Muscle layer of colon (tissue), 2 donors: ENCODE measurements around the gene ADK.

ENCODE experiments used
- H3K27ac ChIP-seq: one replicate; pipeline ENCODE4 v1.7.0; 2013; ENCODE audit warnings: low read depth, mild to moderate bottlenecking, low read length, moderate library complexity
- H3K27me3 ChIP-seq, 2 donors: one replicate each; pipeline ENCODE4 v1.7.0; 2013; ENCODE audit warnings: low read length in 2 of 2, mild to moderate bottlenecking in 2 of 2; ENCODE audit not compliant: insufficient read depth in 2 of 2, control insufficient read depth in 1 of 2
- H3K36me3 ChIP-seq: one replicate; pipeline ENCODE4 v1.7.0; 2013; ENCODE audit warnings: mild to moderate bottlenecking, low read length; ENCODE audit not compliant: insufficient read depth
- H3K4me1 ChIP-seq: one replicate; pipeline ENCODE4 v1.7.0; 2013; ENCODE audit warnings: mild to moderate bottlenecking, low read length; ENCODE audit not compliant: insufficient read depth
- H3K4me3 ChIP-seq, 2 donors: one replicate each; pipeline ENCODE4 v1.7.0; 2013; ENCODE audit warnings: low read length in 2 of 2, low read depth in 1 of 2, mild to moderate bottlenecking in 1 of 2, moderate library complexity in 1 of 2
- H3K9ac ChIP-seq: one replicate; pipeline ENCODE4 v1.7.0; 2013; ENCODE audit warnings: low read length
- H3K9me3 ChIP-seq: one replicate; pipeline ENCODE4 v1.7.0; 2013; ENCODE audit warnings: mild to moderate bottlenecking, low read length
- donor health status: abdominal sarcoma.
- donor health status: Adenocarcinoma of cecum.

The ADK gene

GRCh38 chr10:74167443-74167842, 16.4 kb downstream of the ADK start:
- no peaks in the 10 kb centered on the region for H3K9me3 ChIP-seq
- H3K4me3 ChIP-seq: no peak overlapping the region
- H3K36me3 ChIP-seq: no peaks in the 10 kb centered on the region
- no peak overlapping the region for H3K9ac ChIP-seq
- H3K27ac ChIP-seq: no peak overlapping the region
- H3K27me3 ChIP-seq: no peaks in the 10 kb centered on the region
- no peaks in the 10 kb centered on the region for H3K4me1 ChIP-seq

GRCh38 chr10:74171625-74172024, 20.6 kb downstream of the ADK start:
- no peaks in the 10 kb centered on the region for H3K9me3 ChIP-seq
- H3K9ac ChIP-seq: no peak overlapping the region
- no peak overlapping the region for H3K4me3 ChIP-seq
- no peak overlapping the region for H3K27ac ChIP-seq
- H3K27me3 ChIP-seq: no peaks in the 10 kb centered on the region
- no peaks in the 10 kb centered on the region for H3K36me3 ChIP-seq
- peaks cover 7% of the 10 kb centered on the region for H3K4me1 ChIP-seq

- H3K27ac ChIP-seq: no peak overlapping the region
- no peak overlapping the region for H3K9ac ChIP-seq
- no peak overlapping the region for H3K4me3 ChIP-seq
- H3K36me3 ChIP-seq: no peaks in the 10 kb centered on the region
- no peaks in the 10 kb centered on the region for H3K9me3 ChIP-seq
- no peaks in the 10 kb centered on the region for H3K27me3 ChIP-seq
- peaks cover 14% of the 10 kb centered on the region for H3K4me1 ChIP-seq
Measured at GRCh38 chr10:74174521-74174920, 23.5 kb downstream of the ADK start.

- Histone ChIP-seq H3K36me3 (no peaks in the 10 kb centered on the region), H3K4me1 (peaks cover 14% of the 10 kb centered on the region), H3K9me3 (no peaks in the 10 kb centered on the region), H3K27ac (peak overlapping the region; percentile 93), H3K27me3 (no peaks in the 10 kb centered on the region), H3K9ac (peak overlapping the region; percentile 71), H3K4me3 (peak overlapping the region; percentile 78 to 98)
Measured at GRCh38 chr10:74175510-74176379, 24.7 kb downstream of the ADK start.

- no peaks in the 10 kb centered on the region for H3K36me3 ChIP-seq
- H3K27ac ChIP-seq: peak overlapping the region; percentile 93
- H3K4me3 ChIP-seq: peak overlapping the region; percentile 78 to 98
- no peaks in the 10 kb centered on the region for H3K27me3 ChIP-seq
- H3K9me3 ChIP-seq: no peaks in the 10 kb centered on the region
- peaks cover 14% of the 10 kb centered on the region for H3K4me1 ChIP-seq
- peak overlapping the region; percentile 71 for H3K9ac ChIP-seq
Measured at GRCh38 chr10:74176380-74177139, 25.5 kb downstream of the ADK start.

- peaks cover 14% of the 10 kb centered on the region for H3K4me1 ChIP-seq
Measured at GRCh38 chr10:74177140-74177677, 26.2 kb downstream of the ADK start.

GRCh38 chr10:74178042-74178791, 27.2 kb downstream of the ADK start:
- no peaks in the 10 kb centered on the region for H3K9me3 ChIP-seq
- no peak overlapping the region for H3K4me3 ChIP-seq
- no peak overlapping the region for H3K9ac ChIP-seq
- H3K36me3 ChIP-seq: no peaks in the 10 kb centered on the region
- no peaks in the 10 kb centered on the region for H3K27me3 ChIP-seq
- H3K4me1 ChIP-seq: peaks cover 14% of the 10 kb centered on the region
- no peak overlapping the region for H3K27ac ChIP-seq

More at GRCh38 chr10:74177140-74177677, 26.2 kb downstream of the ADK start:
- Histone ChIP-seq H3K36me3 (no peaks in the 10 kb centered on the region), H3K27me3 (no peaks in the 10 kb centered on the region), H3K9me3 (no peaks in the 10 kb centered on the region), H3K4me3 (peak overlapping the region; percentile 78 to 98), H3K27ac (peak overlapping the region; percentile 93), H3K9ac (peak overlapping the region; percentile 71)

GRCh38 chr10:74179111-74179710, 28.2 kb downstream of the ADK start:
- Histone ChIP-seq H3K27me3 (no peaks in the 10 kb centered on the region), H3K4me1 (peaks cover 14% of the 10 kb centered on the region), H3K4me3 (no peak overlapping the region), H3K9me3 (no peaks in the 10 kb centered on the region), H3K36me3 (no peaks in the 10 kb centered on the region), H3K9ac (no peak overlapping the region), H3K27ac (no peak overlapping the region)

GRCh38 chr10:74186678-74187077, 35.7 kb downstream of the ADK start:
- Histone ChIP-seq H3K4me1 (peaks cover 14% of the 10 kb centered on the region), H3K27ac (no peak overlapping the region), H3K9me3 (no peaks in the 10 kb centered on the region), H3K4me3 (no peak overlapping the region), H3K36me3 (no peaks in the 10 kb centered on the region), H3K9ac (no peak overlapping the region), H3K27me3 (no peaks in the 10 kb centered on the region)

- H3K27me3 ChIP-seq: no peaks in the 10 kb centered on the region
- no peak overlapping the region for H3K4me3 ChIP-seq
- H3K9me3 ChIP-seq: no peaks in the 10 kb centered on the region
- H3K4me1 ChIP-seq: peaks cover 14% of the 10 kb centered on the region
- H3K27ac ChIP-seq: no peak overlapping the region
- no peaks in the 10 kb centered on the region for H3K36me3 ChIP-seq
- H3K9ac ChIP-seq: no peak overlapping the region
Measured at GRCh38 chr10:74187237-74187636, 36.2 kb downstream of the ADK start.
